GM20000 (cell line): Measurements from ENCODE around the gene DOCK11.
"Not testable (repeated sequence)": the region's sequence is repeated elsewhere in the genome, so short reads cannot be mapped to it uniquely, and the experiment has no call there.

Experiments used
- DNase-seq: peaks from one replicate; pipeline ENCODE4 v3.0.0; 2012; ENCODE audit warnings: low spot score
- TF ChIP-seq, protein P1 (sequence below): IDR thresholded peaks from 2 replicates; pipeline ENCODE4 v1.5.1; 2012; ENCODE audit warnings: mild to moderate bottlenecking, control low read depth; ENCODE audit errors: extremely low read depth, missing control alignments

DOCK11 gene

DNA sequence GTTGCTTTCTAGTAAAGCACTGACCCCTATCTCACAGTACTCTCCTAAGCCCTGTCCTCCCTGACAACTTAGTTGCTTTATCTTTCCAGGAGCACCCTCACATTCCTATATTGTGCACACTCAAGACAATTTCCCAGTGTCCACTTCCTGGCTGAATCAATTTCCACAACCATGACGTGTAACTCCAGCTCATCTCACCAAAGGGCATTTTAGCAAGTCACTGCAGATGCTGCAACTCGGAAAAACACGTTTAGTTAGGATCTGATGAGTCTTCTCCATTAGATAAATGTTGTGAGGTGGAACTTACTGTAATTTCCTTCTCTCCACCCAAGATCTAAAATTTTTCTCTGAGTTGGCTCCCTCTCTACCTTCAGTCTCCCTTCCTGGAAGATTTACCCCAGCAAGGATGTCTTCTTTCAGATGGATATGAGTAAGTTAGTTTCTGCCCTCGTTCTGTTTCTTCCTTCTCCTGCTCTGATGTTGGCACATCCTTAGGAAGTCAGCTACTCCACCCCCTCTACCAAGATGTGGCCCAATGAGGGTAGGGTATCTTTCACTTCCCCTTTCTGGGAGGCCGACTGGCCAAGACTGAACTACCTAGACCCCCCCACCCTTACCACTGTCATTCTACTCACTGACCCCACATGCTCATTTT is 203.0 kb downstream of the DOCK11 start:
- DNase-seq, result no peak
- TF ChIP-seq, protein P1, sequence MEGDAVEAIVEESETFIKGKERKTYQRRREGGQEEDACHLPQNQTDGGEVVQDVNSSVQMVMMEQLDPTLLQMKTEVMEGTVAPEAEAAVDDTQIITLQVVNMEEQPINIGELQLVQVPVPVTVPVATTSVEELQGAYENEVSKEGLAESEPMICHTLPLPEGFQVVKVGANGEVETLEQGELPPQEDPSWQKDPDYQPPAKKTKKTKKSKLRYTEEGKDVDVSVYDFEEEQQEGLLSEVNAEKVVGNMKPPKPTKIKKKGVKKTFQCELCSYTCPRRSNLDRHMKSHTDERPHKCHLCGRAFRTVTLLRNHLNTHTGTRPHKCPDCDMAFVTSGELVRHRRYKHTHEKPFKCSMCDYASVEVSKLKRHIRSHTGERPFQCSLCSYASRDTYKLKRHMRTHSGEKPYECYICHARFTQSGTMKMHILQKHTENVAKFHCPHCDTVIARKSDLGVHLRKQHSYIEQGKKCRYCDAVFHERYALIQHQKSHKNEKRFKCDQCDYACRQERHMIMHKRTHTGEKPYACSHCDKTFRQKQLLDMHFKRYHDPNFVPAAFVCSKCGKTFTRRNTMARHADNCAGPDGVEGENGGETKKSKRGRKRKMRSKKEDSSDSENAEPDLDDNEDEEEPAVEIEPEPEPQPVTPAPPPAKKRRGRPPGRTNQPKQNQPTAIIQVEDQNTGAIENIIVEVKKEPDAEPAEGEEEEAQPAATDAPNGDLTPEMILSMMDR, result no peak

DNA sequence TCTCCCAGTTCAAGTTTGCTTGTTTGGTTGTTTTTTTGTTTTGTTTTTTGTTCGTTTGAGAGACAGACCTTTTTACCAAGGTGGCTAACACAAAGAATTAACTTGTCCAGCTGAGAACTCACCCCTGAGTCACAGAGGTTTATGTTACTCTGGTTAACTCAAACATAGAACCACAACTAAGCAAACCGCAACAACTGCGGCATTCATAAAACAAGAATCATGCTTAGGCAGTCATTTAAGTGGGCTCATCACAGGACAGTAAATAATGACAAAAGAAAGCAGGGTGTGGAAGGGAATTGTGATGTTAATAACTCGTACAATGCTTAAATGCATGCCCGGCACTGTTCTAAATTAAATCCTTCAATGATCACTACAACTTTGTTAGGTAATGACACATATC is 207.1 kb downstream of the DOCK11 start:
- TF ChIP-seq, protein P1, result no peak
- no peak for DNase-seq

DNA sequence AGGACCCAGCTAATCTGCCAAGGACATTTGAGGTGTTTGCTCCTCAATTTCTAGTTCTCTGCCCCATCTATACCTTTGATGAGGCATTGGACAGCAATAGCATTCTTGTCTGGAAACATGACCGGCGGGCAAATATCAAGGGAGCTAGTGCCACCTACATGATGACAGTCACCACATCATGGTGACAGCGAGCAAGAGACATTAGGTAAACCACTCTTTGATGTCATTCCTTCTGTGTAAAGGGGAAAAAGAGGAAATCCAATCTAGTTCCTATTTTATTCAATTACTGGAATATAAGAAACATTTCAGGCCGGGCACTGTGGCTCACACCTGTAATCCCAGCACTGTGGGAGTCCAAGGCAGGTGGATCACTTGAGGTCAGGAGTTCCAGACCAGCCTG is 211.1 kb downstream of the DOCK11 start:
- TF ChIP-seq, protein P1, result no peak
- no peak for DNase-seq

DNA sequence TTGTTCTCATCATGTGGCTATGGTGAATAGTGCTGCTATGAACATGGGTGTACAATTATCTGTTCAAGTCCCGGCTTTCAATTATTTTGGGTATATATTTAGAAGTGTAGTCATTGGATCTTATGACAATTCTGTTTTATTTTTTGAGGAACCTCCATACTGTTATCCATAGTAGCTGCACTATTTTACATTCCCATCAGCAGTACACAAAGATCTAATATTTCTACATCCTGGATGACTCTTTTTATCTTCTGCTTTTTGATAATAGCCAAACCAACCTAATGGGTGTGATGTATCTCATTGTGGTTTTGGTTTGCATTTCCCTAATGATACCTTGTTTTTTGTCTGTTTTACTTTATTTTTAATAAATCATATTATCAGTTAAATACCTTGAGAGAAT is 218.9 kb downstream of the DOCK11 start:
- TF ChIP-seq, protein P1, result no peak
- DNase-seq, result no peak

- not testable (repeated sequence) for DNase-seq
These were observed 220.3 kb downstream of the DOCK11 start for GRCh38 chrX:118715917-118716316.

GRCh38 chrX:118716833-118717232 is 221.2 kb downstream of the DOCK11 start:
- not testable (repeated sequence) for DNase-seq

DNA sequence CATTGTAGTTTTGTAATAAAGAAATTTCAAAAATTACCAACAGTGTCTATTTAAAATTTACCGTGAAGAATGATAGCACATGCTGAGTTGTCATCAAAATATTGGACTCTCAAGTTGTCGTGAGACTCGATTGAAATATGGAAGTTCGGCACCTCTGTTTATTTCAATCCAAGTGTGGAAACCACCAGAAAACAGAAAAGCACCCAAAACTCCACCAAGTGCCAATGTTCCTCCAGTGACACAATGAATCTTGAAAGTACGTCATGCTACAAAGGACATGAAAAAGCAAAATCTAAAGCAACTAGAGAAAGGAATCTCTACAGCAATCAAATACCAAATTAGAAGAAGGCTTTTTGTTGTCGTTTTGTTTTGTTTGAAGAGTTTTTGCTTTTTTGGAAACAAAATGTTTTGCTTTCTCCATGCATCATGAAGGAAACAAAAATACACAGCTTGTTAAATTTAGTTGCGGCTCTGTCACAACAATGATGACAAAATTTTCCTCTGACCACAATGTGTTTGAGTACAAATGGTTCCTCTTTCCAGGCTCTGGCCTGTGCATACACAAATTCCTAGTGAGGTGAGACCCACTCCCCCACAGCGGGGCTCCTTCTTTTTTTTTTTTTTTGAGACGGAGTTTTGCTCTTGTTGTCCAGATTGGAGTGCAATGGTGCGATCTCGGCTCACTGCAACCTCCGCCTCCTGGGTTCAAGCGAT is 222.2 kb downstream of the DOCK11 start:
- no peak for DNase-seq
- TF ChIP-seq, protein P1, result no peak

GRCh38 chrX:118718737-118719136 is 223.1 kb downstream of the DOCK11 start:
- TF ChIP-seq, protein P1, result no peak
- no peak for DNase-seq
